CD4-positive, alpha-beta T cell (primary cell): ENCODE data around the gene MED27. TPM values are rescaled to one million over a fixed set of nuclear protein-coding genes. Genes with fewer than 3 reads are reported as not detected.

Experiments used
- ATAC-seq: fragments of 200-7000 bp; cut with Tn5 transposase; one replicate; pipeline ENCODE4 v1.10.0; 2022; ENCODE audit warnings: mild to moderate bottlenecking; ENCODE audit not compliant: poor library complexity
- CTCF ChIA-PET: fragments of 350-600 bp; sonication (Branson Sonifier 250); formaldehyde crosslinking; loops from one replicate; lab custom pipeline; 2021; ENCODE audit warnings: antibody characterized with exemption, inconsistent platforms; lab: Charles Lee
- POLR2A ChIA-PET: fragments of 350-600 bp; sonication (Branson Sonifier 250); formaldehyde crosslinking; loops from one replicate; lab custom pipeline; 2021; ENCODE audit warnings: antibody characterized with exemption, inconsistent platforms; lab: Charles Lee
- DNase-seq, 14 experiments: peaks; one replicate each; pipeline ENCODE4 v3.0.0-alpha.2; 2013 to 2020; ENCODE audit warnings: mixed read lengths in 2 of 14
- H3K27ac ChIP-seq, 2 donors: one replicate each; pipeline versions ENCODE4 v1.5.1 to v1.7.0; 2013; ENCODE audit warnings: low read length in 2 of 2, low read depth in 1 of 2, mild to moderate bottlenecking in 1 of 2
- H3K27me3 ChIP-seq, 2 experiments: 1 replicate in 1 of 2; 2 replicates in 1 of 2; pipeline versions ENCODE4 v1.6.1 to v1.7.0; 2013; ENCODE audit warnings: low read length in 2 of 2, control low read depth in 1 of 2, mild to moderate bottlenecking in 1 of 2, moderate library complexity in 1 of 2; ENCODE audit not compliant: insufficient read depth in 2 of 2, control insufficient read depth in 1 of 2
- H3K36me3 ChIP-seq: one replicate; pipeline ENCODE4 v1.6.1; 2013; ENCODE audit warnings: low read length, control low read depth; ENCODE audit not compliant: insufficient read depth
- H3K4me1 ChIP-seq: one replicate; pipeline ENCODE4 v1.6.1; 2013; ENCODE audit warnings: low read length, control low read depth; ENCODE audit not compliant: insufficient read depth
- H3K4me3 ChIP-seq: one replicate; pipeline ENCODE4 v1.5.1; 2013; ENCODE audit warnings: mild to moderate bottlenecking, low read length, moderate library complexity
- H3K9me3 ChIP-seq, 2 experiments: 1 replicate in 1 of 2; 2 replicates in 1 of 2; pipeline versions ENCODE4 v1.6.1 to v1.7.0; 2013; ENCODE audit warnings: low read length in 2 of 2, mild to moderate bottlenecking in 2 of 2, control low read depth in 1 of 2, moderate library complexity in 1 of 2; ENCODE audit not compliant: control insufficient read depth in 1 of 2, insufficient read depth in 1 of 2
- H3K27ac Mint-ChIP-seq: one replicate; pipeline ENCODE4 v1.8.0; 2020; ENCODE audit warnings: mixed read lengths
- H3K27me3 Mint-ChIP-seq: one replicate; pipeline ENCODE4 v1.8.0; 2021; ENCODE audit warnings: mixed read lengths
- H3K36me3 Mint-ChIP-seq: one replicate; pipeline ENCODE4 v1.8.0; 2021; ENCODE audit warnings: low read depth, mixed read lengths
- H3K4me1 Mint-ChIP-seq: one replicate; pipeline ENCODE4 v1.8.0; 2021; ENCODE audit warnings: low read depth, mixed read lengths
- H3K4me3 Mint-ChIP-seq: one replicate; pipeline ENCODE4 v1.8.0; 2020; ENCODE audit warnings: mild to moderate bottlenecking, mixed read lengths
- H3K9me3 Mint-ChIP-seq: one replicate; pipeline ENCODE4 v1.8.0; 2020; ENCODE audit warnings: mixed read lengths
- CTCF ChIP-seq: fragments of 200-600 bp; IDR thresholded peaks from one replicate; pipeline ENCODE4 v1.8.0; 2022; ENCODE audit warnings: antibody characterized with exemption, mild to moderate bottlenecking
- intact Hi-C, 2 experiments: fragments of 100-400 bp; cut with DNase I in 1 of 2; cut with micrococcal nuclease in 1 of 2; formaldehyde crosslinking; loops; one replicate each; pipeline versions ENCODE4 v1.15.1 to v1.9.0; 2023 to 2025; cut with DNase I, micrococcal nuclease
- total RNA-seq, 174 experiments: library from RNA in 2 of 174; stranded (reverse) in 2 of 174; gene quantifications; one replicate each; pipeline ENCODE4 v1.2.3 and lab custom pipeline; 2021 to 2026

Gene MED27
- total RNA-seq, 2 experiments from 2014 or later = 15.0 to 17.4 TPM

DNA sequence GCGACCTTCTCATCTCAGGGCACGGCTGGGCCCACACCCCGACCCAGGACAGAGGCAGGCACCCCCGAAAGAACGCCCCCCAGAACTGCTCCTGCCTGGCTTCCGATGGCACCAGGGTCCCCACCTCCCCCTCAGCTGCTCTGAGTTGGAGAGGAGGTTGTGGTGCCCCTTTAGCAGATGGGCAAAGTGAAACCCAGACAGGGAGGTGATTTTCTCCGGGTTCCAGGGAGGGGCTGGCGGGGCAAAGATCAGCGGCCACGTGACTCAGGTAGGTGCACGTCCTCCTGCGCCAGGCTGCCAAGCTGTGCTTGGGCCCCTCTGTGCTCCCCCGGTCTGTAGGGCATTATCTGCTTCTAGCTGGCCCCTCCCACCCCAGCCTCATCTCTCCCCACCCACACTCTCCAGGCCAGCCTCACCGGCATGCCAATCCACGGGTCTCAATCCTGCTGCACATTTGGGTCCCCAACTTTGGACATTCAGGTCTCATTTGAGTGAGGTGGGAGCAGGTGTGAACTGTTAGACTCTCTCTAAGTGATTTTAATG lies 254.6 kb downstream of the MED27 start:
- Mint-ChIP-seq H3K9me3 (no peaks in the 10 kb centered on the region), H3K4me3 (no peak overlapping the region), H3K27me3 (peaks cover 37% of the 10 kb centered on the region), H3K4me1 (no peaks in the 10 kb centered on the region), H3K27ac (no peak overlapping the region), H3K36me3 (no peaks in the 10 kb centered on the region)
- DNase-seq (no peak), ATAC-seq (no peak)
- Histone ChIP-seq H3K36me3 (no peaks in the 10 kb centered on the region), H3K9me3 (no peaks in the 10 kb centered on the region), H3K27me3 (peaks cover 9 to 14% of the 10 kb centered on the region in 2 experiments), H3K27ac (no peak overlapping the region), H3K4me3 (no peak overlapping the region), H3K4me1 (no peaks in the 10 kb centered on the region)
- ChIA-PET CTCF (no interaction called here), POLR2A (no interaction called here)
- intact Hi-C loops = no loop called here
- TF ChIP-seq CTCF = no peak

DNA sequence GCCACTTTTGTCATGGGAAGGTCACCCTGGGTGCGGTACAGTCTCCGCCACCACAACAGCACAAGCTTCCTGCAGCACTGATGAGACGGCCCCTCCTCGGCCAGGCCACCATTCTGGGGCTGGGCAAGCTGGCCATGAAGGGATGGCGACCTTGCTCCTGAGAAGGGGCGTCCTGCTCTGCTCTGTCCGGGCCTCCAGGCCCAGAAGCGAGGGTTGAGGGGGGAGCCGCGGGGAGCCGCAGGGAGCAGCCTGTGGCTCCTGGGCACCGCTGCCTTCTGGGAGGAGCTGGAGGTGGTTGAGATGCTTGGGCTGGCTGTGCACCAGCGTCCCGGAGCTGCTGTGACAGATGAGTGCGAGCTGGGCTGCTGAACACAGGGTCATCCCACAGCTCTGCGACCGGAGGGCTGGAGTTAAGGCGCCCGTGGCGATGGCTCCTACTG lies 255.5 kb downstream of the MED27 start:
- intact Hi-C loops = no loop called here
- ATAC-seq = no peak
- no peak overlapping the region for H3K4me3 Mint-ChIP-seq
- Histone ChIP-seq H3K4me1 (no peaks in the 10 kb centered on the region), H3K4me3 (no peak overlapping the region), H3K36me3 (no peaks in the 10 kb centered on the region), H3K9me3 (no peaks in the 10 kb centered on the region), H3K27ac (no peak overlapping the region), H3K27me3 (peaks cover 13 to 14% of the 10 kb centered on the region in 2 experiments)
- POLR2A ChIA-PET = no interaction called here
- H3K4me1 Mint-ChIP-seq = no peaks in the 10 kb centered on the region
- TF ChIP-seq CTCF = no peak
- H3K9me3 Mint-ChIP-seq = no peaks in the 10 kb centered on the region
- H3K36me3 Mint-ChIP-seq = no peaks in the 10 kb centered on the region
- no peak overlapping the region for H3K27ac Mint-ChIP-seq
- DNase-seq = no peak
- CTCF ChIA-PET = no interaction called here
- peaks cover 38% of the 10 kb centered on the region for H3K27me3 Mint-ChIP-seq

- DNase-seq (no peak), ATAC-seq (no peak)
- Histone ChIP-seq H3K4me1 (no peaks in the 10 kb centered on the region), H3K4me3 (no peak overlapping the region), H3K27me3 (peaks cover 14 to 15% of the 10 kb centered on the region in 2 experiments), H3K27ac (no peak overlapping the region), H3K9me3 (no peaks in the 10 kb centered on the region), H3K36me3 (no peaks in the 10 kb centered on the region)
- TF ChIP-seq CTCF = no peak
- H3K27me3 Mint-ChIP-seq = peaks cover 37% of the 10 kb centered on the region
- H3K27ac Mint-ChIP-seq = no peak overlapping the region
- H3K4me1 Mint-ChIP-seq = no peaks in the 10 kb centered on the region
- intact Hi-C loops = no loop called here
- H3K4me3 Mint-ChIP-seq = no peak overlapping the region
- ChIA-PET CTCF (no interaction called here), POLR2A (no interaction called here)
- no peaks in the 10 kb centered on the region for H3K9me3 Mint-ChIP-seq
- H3K36me3 Mint-ChIP-seq = no peaks in the 10 kb centered on the region
Observed at GRCh38 chr9:131823701-131824146, 255.9 kb downstream of the MED27 start.
